ENCODE data around the gene POLD2. TPM values are rescaled to one million over a fixed set of nuclear protein-coding genes. Genes with fewer than 3 reads are reported as not detected.

POLD2 gene
- total RNA-seq, 1 experiment from 2014 or later, result 149 TPM

DNA sequence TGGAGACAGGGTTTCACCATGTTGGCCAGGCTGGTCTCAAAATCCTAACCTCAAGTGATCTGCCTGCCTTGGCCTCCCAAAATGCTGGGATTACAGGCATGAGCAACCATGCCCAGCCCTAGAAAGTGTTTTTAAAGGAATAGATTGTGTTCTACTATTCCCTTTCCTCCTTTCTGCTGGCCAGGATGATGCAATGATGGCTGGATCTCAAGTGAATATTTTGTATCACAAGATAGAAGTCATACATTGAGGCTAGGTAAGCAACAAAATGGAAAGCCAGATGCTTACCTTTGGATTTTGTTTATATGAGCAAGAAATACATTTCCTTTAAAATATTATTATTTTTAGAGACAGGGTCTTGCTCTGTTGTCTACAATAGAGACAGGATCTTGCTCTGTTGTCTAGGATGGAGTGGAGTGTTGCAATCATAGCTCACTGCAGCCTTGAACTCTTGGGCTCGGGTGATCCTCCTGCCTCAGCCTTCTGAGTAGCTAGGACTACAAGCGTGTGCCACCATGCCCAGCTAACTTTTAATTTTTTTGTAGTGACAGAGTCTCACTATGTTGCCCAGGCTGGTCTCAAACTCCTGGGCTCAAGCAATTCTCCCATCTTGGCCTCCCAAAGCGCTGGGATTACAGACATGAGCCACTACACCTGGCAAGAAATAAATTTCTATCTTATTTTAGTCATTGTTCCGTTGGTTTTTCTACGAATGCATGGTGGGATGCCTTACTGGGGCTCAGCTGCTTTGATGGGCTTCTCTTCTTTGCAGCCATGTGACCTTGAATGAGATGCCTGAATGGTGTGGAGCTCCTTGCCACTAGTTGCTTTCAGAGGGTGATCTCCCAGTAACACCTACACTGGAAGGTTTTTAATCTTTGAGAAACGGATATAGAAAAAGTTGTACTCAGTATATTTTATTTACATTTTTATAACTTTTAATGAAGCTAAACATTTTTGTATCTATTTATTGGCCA lies 25.0 kb downstream of the POLD2 start:
- H3K9me3 ChIP-seq (replicated peaks), result no peaks in the 10 kb centered on the region
- DNase-seq, result no peak
- H3K27ac ChIP-seq, result no peak overlapping the region
- no peaks in the 10 kb centered on the region for H3K27me3 ChIP-seq
- no peak overlapping the region for H3K4me3 ChIP-seq
- peaks cover 32% of the 10 kb centered on the region for H3K4me1 ChIP-seq
- H3K36me3 ChIP-seq, result no peaks in the 10 kb centered on the region

DNA sequence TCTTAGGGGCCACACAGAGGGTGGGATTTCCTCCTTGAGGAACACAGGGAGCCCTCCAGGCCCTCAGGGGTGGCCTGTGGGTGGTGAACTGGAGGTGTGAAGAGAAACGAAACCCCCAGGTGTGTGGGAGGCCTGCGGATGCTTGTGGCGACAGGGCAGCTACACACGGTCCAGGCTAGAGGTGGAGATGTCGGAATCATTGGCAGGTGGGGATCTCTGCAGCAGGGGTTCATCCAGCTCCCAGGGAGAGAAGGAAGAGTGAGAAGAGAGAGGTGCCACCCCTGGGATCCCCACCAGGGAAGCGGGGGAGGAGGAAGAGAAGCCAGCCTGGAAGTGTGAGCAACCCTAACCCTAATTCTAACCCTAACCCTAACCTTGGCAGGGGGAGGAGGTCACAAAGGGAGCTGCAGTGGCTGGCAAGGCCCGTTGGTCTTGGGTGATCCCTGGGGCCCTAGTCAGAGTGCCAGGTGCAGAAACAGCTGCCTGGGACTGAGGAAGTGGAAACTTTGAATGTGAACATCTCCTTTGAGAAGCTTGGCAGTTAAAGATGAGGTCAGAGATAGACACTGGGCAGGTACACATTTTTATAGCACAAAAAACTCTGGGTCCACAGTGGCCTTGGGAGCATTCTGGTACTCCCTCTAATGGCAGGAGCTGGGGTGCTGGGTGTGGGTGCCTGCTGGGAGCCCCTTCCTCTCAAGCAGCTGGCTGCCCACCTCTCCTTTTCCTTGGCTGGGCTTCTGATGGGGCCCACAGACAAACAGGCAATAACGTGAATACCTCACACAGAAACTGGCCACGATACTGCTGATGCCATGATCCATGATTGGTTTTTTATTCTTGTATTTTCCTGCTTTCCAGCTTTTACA lies 26.1 kb downstream of the POLD2 start:
- DNase-seq, result peak in 1 of 2 experiments; percentile 52
- no peak overlapping the region for H3K4me3 ChIP-seq
- H3K27me3 ChIP-seq, result no peaks in the 10 kb centered on the region

DNA sequence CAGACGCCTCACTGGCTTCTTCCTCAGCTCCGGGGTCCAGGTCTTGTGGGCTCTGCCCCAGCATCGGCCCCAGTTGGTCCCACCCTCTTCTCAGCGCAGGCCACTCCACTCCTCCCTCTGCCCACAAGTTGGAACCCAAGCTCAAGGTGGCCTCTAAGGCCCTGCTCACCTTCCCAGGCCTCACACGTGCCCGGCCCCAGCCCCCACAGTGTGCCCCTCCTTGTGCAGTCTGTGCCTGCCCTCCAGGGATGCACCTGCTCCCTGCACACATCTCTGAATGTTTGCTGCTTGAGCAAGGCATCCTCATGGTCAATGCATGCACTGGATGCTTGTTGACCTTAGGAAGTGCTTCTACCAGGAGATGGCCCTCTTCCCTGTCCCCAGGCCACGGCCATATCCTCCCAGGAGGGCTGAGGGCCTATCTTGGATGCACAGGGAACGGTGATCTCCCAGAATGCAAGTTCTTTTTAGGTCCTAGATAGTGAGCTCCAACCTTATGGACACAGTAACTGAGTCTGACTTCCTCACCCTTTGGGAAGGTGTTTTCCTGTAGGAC lies 26.9 kb downstream of the POLD2 start:
- Histone ChIP-seq H3K4me3 (no peak overlapping the region), H3K27ac (no peak overlapping the region), H3K4me1 (peaks cover 33% of the 10 kb centered on the region), H3K36me3 (no peaks in the 10 kb centered on the region), H3K27me3 (no peaks in the 10 kb centered on the region), H3K9me3 (replicated peaks) (no peaks in the 10 kb centered on the region)
- no peak for DNase-seq

More for the DNA sequence above, 26.1 kb downstream of the POLD2 start:
- Histone ChIP-seq H3K27ac (no peak overlapping the region), H3K36me3 (no peaks in the 10 kb centered on the region), H3K9me3 (replicated peaks) (no peaks in the 10 kb centered on the region), H3K4me1 (peaks cover 31% of the 10 kb centered on the region)

DNA sequence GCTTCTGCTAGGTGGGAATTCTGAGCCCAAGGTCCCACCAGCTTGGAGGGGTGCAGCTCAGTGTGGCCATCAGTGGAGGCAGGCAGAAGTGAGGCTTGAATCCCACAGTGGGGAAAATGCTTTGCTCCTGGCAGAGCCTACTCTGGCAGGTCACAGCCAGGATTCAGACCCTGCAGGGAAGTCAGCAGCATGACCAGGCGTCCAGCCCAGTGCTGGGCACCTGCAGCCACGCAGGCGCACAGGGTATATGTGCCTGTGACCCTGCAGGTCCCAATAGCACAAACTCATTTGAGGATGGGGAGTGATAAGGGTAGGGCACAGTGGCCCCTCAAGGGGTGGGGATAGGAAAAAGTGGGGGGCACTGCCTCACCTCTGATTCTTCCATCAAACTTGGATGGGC lies 27.6 kb downstream of the POLD2 start:
- no peak for DNase-seq
- H3K9me3 ChIP-seq (replicated peaks), result no peaks in the 10 kb centered on the region
- H3K27ac ChIP-seq, result no peak overlapping the region
- no peaks in the 10 kb centered on the region for H3K27me3 ChIP-seq
- H3K36me3 ChIP-seq, result no peaks in the 10 kb centered on the region
- no peak overlapping the region for H3K4me3 ChIP-seq
- peaks cover 33% of the 10 kb centered on the region for H3K4me1 ChIP-seq

DNA sequence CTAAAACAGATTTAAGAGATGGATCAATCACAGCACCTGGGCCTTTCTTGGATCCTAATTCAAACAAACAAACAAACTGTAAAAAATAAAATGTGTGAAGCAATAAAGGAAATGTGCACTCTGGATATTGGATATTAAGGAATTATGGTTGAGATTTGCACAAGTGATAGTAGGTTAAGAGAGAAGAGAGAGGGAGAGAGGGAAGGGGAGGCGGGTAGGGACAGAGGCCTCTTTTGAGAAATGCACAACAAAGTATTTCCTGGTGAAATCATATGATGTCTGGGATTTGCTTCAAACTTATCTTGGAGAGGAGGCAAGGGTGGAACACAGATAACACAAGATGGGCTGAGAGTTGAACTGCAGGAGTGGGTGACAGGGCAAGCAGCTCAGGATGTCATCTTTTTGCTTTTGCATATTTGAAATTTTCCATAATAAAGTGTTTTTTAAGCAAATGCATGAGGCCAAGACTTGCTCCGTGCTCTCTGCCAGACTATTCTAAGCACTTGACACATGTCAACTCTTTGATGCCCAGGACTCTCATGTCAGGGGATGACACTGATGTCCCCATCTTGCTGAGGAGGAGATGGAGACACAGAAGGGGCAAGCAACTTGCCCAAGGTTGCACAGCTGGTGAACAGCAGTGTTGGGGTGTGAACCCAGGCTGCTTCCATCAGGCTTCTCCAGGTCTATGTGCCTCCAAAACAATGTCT lies 28.3 kb downstream of the POLD2 start:
- peaks cover 28% of the 10 kb centered on the region for H3K4me1 ChIP-seq
- no peak overlapping the region for H3K4me3 ChIP-seq
- no peak overlapping the region for H3K27ac ChIP-seq
- no peaks in the 10 kb centered on the region for H3K9me3 ChIP-seq (replicated peaks)
- no peaks in the 10 kb centered on the region for H3K36me3 ChIP-seq
- DNase-seq, result no peak
- H3K27me3 ChIP-seq, result no peaks in the 10 kb centered on the region

DNA sequence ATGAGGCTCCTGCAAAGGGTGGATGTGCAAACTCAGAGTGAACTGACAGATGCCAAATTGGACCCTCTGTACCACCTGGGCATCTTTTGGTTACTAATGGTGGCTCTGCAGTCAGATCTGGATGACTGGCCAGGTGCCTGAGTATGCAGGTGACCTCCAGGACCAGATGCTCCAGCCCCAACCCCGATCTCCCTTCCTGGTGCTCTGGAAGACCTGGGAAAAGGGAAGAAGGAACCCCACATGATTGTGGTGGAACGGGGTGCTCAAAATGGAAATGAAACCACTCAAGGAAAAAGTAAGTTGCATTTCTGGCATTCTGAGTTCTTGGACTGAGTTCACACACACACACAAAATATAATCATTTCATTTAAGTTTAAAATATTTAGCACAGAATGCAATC lies 29.0 kb downstream of the POLD2 start:
- no peak overlapping the region for H3K27ac ChIP-seq
- H3K27me3 ChIP-seq, result no peaks in the 10 kb centered on the region
- DNase-seq, result no peak
- H3K36me3 ChIP-seq, result no peaks in the 10 kb centered on the region
- no peak overlapping the region for H3K4me3 ChIP-seq
- no peaks in the 10 kb centered on the region for H3K9me3 ChIP-seq (replicated peaks)
- H3K4me1 ChIP-seq, result peaks cover 21% of the 10 kb centered on the region

DNA sequence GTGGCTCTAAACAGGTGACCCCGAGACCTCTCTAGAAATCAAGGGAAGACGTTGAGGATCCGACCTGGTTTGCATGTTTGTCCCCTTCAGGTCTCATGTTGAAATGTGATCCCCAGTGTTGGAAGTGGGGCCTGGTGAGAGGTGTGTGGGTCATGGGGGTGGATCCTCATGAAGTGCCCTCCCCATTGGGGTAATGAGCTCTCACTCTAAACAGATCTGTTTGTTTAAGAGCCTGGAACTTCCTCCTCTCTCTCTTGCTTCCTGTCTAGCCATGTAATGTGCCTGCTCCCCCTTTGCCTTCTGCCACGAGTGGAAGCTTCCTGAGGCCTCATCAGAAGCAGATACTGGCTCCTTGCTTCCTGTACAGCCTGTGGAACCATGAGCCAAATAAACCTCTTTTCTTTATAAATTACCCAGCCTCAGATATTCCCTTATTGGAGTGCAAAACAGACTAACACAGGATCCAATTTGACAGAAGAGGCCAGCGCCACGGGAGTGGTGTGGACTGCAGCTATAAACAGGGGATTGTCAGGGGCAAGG lies 30.2 kb downstream of the POLD2 start:
- Histone ChIP-seq H3K27ac (no peak overlapping the region), H3K9me3 (replicated peaks) (no peaks in the 10 kb centered on the region), H3K4me3 (no peak overlapping the region), H3K27me3 (no peaks in the 10 kb centered on the region), H3K4me1 (peaks cover 25% of the 10 kb centered on the region), H3K36me3 (no peaks in the 10 kb centered on the region)
- no peak for DNase-seq

DNA sequence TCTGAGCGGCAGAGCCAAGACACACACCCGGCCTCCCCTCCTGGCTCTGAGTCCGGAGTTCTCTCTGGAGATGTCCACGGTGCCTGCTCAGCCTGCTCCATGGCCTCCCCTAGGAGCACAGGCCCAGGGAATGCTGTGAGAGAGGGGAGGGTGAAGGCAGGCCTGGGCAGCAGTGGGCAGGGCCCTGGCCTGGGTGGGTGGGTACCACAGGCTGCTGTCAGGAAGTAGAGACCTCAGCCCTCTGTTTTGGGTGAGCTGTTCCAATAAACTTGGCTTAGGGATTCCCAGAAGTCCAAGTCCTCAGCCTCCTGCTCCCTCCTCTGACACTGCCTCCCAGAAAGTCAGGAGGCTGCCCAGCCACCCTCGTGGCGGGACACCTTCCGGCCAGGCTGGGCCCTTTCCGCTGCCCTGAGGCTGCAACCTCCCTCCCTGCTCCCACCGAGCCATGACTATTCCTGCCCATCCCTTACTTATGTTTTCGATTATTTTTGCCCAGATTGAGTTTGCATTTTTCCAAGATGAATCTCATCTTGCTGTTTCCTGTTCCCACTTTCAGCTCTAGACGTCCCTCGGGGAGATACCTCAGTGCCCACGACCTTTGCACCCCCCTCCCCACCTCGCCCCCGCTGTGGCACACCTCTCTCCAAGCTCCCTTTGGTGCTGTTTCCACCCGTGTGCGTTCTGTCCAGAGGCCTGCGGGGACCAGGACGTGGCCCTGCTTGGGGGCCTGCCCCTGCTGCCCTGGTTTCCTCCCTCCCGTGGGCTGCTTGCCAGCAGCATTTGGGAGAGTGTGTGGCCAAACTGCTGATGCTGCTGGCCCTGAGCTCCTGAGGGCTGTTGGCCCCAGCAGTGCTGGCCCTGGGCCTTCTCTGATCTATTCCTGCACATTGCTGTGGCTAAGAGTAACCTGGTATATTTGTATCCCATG lies 35.2 kb downstream of the POLD2 start:
- Histone ChIP-seq H3K4me1 (peaks cover 26% of the 10 kb centered on the region), H3K27ac (peak overlapping the region; percentile 46), H3K36me3 (no peaks in the 10 kb centered on the region), H3K4me3 (no peak overlapping the region), H3K9me3 (replicated peaks) (no peaks in the 10 kb centered on the region), H3K27me3 (no peaks in the 10 kb centered on the region)
- DNase-seq, result peak; percentile 47 to 60

DNA sequence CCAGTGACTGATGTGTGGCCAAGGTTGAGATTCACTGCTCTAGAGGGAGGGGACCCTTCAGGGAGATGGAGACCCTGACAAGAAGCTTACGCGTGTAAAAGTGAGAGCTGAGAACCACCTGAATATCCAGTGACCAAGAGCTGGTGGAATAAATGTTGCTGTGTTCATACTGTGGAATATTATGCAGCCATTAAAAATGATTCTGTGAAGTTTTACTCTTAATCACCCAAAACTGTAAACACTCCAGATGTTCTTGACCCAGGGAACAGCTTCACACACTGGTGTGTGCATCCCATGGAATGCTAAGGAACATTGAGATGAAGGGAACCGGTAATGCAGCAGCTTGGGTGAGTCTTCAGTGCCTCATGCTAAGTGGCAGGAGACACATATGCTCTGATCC lies 36.7 kb downstream of the POLD2 start:
- Histone ChIP-seq H3K36me3 (no peaks in the 10 kb centered on the region), H3K4me1 (peaks cover 25% of the 10 kb centered on the region), H3K9me3 (replicated peaks) (no peaks in the 10 kb centered on the region), H3K27ac (no peak overlapping the region), H3K4me3 (no peak overlapping the region), H3K27me3 (no peaks in the 10 kb centered on the region)
- no peak for DNase-seq

DNA sequence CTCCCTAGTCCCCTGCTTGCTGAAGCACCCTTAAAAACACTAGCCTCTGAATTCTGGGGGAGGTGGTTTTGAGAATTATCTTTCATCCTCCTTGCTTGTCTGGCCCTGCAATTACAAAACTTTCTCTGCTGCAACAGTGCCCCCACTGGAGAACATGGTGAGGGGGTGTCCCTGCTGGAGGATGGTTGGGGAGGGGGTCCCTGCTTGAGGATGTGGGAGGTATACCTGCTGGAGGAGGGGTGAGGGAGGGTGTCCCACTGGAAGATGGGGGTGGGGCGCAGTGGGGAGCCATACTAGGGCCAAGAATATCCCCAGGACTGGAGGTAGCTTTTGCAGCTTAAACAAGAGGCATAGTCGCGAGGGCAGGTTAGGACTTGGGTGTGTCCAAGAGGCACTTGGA lies 37.8 kb downstream of the POLD2 start:
- no peak overlapping the region for H3K27ac ChIP-seq
- no peak overlapping the region for H3K4me3 ChIP-seq
- H3K36me3 ChIP-seq, result no peaks in the 10 kb centered on the region
- H3K4me1 ChIP-seq, result peaks cover 15% of the 10 kb centered on the region
- H3K27me3 ChIP-seq, result no peaks in the 10 kb centered on the region
- DNase-seq, result no peak
- no peaks in the 10 kb centered on the region for H3K9me3 ChIP-seq (replicated peaks)

DNA sequence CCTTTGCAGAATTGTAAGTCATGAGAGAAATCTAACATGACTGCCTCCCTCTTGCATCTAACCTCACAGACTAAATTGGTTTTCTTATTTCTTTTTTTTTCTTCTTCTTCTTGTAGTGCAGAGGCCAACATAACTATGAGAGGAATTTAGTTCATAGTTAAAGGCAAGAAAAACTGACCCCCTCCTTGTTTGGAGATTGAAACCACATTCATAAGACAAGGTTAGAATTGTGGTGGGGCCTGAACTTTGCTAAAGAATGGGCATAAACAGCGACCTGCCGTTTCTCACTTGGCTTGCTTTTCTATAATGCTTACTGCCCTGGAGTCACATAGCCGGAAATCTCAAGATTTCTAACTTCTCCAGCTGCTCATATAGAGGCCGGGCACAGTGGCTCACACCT lies 38.6 kb downstream of the POLD2 start:
- H3K36me3 ChIP-seq, result no peaks in the 10 kb centered on the region
- no peak for DNase-seq
- no peaks in the 10 kb centered on the region for H3K9me3 ChIP-seq (replicated peaks)
- H3K27ac ChIP-seq, result no peak overlapping the region
- H3K4me1 ChIP-seq, result peaks cover 15% of the 10 kb centered on the region
- H3K27me3 ChIP-seq, result no peaks in the 10 kb centered on the region
- H3K4me3 ChIP-seq, result no peak overlapping the region

DNA sequence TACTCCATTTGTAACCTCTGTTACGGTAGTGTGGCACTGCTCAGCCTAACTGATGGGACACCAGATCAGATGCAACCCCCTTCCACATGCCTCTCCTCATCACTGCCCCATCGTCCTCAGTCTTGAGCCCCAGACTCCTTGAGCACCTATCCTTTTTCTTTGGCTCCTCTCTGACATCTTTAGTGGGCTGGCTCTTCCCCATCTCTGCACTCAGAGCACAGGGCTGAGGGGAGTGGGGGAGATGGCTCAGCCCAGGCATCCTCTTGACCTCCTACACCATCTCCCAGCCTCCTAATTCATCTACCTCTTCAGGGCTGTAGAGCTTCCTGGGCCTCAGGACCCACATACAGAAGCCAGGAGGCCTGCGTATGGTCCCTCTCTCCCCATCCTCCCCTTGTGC lies 39.6 kb downstream of the POLD2 start:
- Histone ChIP-seq H3K27me3 (no peaks in the 10 kb centered on the region), H3K4me1 (peaks cover 15% of the 10 kb centered on the region), H3K9me3 (replicated peaks) (no peaks in the 10 kb centered on the region), H3K4me3 (no peak overlapping the region), H3K27ac (no peak overlapping the region), H3K36me3 (no peaks in the 10 kb centered on the region)
- no peak for DNase-seq

DNA sequence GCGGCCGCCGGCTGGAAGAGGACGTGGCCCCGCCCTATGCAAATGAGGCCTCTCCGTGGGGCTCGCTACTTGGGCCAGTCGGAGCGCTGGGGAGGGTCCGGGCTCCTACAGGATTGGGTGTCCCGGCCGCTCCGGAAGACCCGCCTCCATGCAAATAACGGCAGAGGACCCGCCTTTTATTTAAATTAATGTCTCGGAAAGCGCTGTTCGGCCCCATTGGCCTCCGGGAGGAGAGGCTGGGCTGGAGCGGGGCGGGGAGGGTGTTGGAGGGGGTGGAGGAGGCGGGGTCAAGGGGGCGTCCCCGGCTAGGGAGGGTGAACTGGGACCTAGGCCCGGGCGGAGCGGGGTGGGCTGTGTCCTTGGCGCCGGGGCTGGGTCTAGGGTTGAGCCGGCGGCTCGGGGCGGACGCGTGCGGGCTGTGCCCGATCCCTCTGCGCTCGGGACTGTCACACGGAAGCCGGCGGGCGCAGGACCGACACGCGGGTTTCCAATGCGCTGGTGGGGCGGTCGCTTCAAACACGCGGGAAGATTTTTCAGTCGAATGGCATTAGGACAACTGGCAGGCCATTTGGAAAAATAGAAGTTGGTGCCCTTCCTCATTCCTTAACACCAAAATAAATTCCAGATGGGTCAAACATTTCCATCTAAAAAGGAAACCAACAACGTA lies 40.7 kb downstream of the POLD2 start:
- Histone ChIP-seq H3K9me3 (replicated peaks) (no peaks in the 10 kb centered on the region), H3K27ac (peak overlapping the region; percentile 32), H3K36me3 (no peaks in the 10 kb centered on the region), H3K4me1 (peaks cover 5% of the 10 kb centered on the region), H3K27me3 (no peaks in the 10 kb centered on the region), H3K4me3 (peak overlapping the region; percentile 60)
- DNase-seq, result peak; percentile 99
